HG03558 (cell line): ENCODE results near the gene OR11H6.
"Not testable (repeated sequence)": the region's sequence is repeated elsewhere in the genome, so short reads cannot be mapped to it uniquely, and the experiment has no call there.

Experiments used
- ATAC-seq: cut with Tn5 transposase; IDR thresholded peaks from one replicate; pipeline ENCODE4 v1.9.1; 2021; ENCODE audit warnings: moderate number of reproducible peaks; ENCODE audit not compliant: unreplicated experiment; ENCODE audit errors: extremely low read depth

Gene OR11H6

DNA sequence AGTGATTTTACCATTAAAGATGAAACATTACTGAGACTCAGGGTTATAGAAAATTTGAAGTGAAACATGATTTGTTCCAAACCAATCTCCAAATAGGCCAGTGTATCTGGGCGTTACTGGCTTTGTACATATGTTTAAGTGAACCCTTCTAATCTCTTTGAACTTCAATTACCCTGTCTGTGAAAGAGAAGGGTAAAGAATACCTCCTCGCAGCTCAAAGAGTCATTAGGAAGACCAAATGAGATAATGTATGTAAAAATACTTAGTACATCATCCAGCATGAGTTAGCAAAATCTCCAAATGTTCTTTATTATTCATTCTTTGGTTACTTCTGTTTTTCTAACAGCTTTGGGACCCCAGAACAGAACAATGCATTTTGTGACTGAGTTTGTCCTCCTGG lies at the start of gene OR11H6:
TSS of gene OR11H6 (plus strand) at position 301 of the 400 bp plus-strand sequence. CDS start at position 301, 0 bp downstream.
- ATAC-seq: no peak

GRCh38 chr14:20174205-20174604 lies 49.3 kb upstream of the OR11H6 start:
- not testable (repeated sequence) for ATAC-seq

- ATAC-seq: no peak
Observed at GRCh38 chr14:20176330-20176729, 47.2 kb upstream of the OR11H6 start.

DNA sequence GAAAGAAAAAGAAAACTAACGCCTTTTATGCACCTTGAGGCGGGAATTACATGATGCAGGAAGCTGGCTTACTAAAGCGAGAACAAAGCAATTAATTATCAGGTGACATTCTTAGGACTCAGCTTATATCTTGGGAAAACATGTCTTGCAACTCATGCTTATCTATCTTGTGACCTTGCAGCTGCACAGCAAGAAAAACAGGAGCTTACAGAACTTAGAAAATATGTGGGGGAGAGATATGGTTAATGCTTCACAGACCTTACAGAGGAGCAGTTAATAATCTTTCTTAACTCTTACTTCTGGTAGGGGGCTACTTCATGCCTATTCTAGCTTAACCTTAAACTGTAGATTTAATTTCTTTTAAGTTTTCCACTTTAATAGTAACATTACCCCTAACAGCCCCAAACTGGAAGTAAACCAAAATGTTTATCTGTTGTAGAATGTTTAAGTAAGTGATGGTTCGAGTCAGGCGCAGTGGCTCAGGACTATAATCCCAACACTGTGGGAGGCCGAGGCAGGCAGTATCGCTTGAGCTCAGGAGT lies 46.0 kb upstream of the OR11H6 start:
- no peak for ATAC-seq

- ATAC-seq: no peak
Observed at GRCh38 chr14:20179218-20179617, 44.3 kb upstream of the OR11H6 start.

- ATAC-seq: no peak
Observed at GRCh38 chr14:20179880-20180279, 43.6 kb upstream of the OR11H6 start.

- ATAC-seq: no peak
Observed at GRCh38 chr14:20180486-20180885, 43.0 kb upstream of the OR11H6 start.

GRCh38 chr14:20184181-20184580 lies 39.3 kb upstream of the OR11H6 start:
- ATAC-seq: no peak

DNA sequence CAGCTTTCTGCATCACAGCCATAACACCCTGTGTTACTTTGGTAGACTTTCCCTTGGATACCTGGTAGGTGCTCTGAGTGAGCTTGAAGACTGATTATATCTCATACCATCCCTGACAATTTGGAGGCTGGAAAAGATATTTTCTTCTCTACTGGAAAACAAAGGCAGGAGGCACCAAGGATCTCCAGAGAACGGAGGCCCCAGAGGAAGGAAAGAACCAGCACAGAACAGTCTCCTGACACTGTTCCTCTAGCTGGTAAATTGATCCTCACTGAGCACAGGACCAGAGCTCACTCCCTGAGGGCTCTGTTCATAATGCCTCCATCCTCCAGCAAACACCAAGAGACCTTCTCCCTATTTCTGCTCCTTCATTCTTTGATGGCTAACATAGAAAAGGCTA lies 32.9 kb upstream of the OR11H6 start, which contains the start of gene OR11G2:
TSS of gene OR11G2 (plus strand) at position 301 of the 400 bp plus-strand sequence. CDS start 6,542 bp downstream, outside the sequence.
- no peak for ATAC-seq

GRCh38 chr14:20191396-20191795 lies 32.1 kb upstream of the OR11H6 start:
- no peak for ATAC-seq

GRCh38 chr14:20194101-20194500 lies 29.4 kb upstream of the OR11H6 start:
- ATAC-seq: no peak

DNA sequence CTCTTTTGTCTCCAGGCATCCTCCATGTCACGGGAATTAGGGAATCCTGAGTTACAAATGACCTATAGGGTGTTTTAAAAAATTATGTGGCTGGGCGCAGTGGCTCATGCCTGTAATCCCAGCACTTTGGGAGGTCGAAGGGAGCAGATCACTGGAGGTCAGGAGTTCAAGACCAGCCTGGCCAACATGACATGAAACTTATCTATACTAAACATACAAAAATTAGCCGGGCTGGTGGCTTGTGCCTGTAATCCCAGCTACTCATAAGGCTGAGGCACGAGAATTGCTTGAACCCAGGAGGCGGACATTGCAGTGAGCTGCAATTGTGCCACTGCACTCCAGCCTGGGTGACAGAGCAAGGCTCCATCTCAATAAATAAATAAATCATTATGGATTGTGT lies 28.3 kb upstream of the OR11H6 start:
- ATAC-seq: not testable (repeated sequence)

DNA sequence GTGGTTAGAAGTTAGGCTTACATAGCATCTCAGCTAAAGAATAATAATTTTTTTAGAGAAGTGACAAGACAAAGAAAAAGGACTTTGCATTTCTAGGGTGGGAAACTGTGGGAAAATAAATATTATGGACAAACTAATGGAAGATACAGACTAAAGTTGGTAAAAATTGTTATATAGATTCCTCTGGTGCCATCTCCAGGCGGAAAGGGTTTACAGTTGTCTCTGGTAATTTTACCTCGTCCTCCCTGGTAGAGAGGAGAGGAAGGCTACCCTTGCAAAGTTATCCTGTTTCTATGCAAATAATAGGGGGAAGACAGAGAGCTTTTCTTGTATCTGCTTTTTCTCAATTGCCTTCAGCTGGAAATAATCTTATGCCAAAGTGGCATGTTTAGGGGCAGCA lies 27.6 kb upstream of the OR11H6 start:
- ATAC-seq: no peak

GRCh38 chr14:20197459-20197858 lies 26.1 kb upstream of the OR11H6 start:
- ATAC-seq: no peak

DNA sequence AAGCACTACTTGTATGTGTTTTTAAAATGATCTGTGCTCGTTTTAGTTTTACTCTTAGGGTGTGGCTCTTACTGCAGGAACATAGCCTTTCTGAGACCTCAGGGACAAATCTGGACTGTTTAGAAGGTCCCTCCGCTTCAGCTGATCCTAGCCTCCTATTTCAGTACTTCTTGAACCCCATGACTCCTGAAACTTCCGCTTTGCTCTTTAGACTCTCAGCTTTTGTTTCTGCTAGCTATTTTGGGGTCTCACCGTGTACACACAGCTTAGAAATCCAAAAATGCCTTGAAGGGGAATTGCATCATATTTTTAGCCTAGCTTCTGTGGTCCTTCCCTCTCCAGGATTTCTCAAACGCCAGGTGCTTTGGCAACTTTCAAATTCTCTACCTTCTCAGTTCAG lies 24.5 kb upstream of the OR11H6 start:
- ATAC-seq: no peak

DNA sequence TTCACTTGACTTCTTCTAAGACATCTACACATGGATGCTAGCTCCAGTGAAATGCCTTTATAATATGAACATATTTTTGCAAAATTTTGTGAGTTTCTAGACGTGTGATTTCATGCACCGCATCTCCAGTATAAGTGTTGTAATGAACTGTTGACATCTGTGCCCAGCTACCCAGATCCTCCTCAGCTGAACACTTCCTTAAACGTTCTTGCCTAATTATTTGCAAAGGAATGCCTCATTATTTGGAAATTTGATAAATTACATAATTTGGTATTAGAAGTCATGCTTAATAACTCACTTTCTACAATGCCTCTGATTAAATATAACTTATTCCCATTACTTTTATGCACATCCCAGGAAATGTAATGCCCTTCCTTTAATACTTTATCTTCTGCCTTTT lies 18.8 kb upstream of the OR11H6 start:
- no peak for ATAC-seq

GRCh38 chr14:20209595-20209994 lies 13.9 kb upstream of the OR11H6 start:
- ATAC-seq: no peak

DNA sequence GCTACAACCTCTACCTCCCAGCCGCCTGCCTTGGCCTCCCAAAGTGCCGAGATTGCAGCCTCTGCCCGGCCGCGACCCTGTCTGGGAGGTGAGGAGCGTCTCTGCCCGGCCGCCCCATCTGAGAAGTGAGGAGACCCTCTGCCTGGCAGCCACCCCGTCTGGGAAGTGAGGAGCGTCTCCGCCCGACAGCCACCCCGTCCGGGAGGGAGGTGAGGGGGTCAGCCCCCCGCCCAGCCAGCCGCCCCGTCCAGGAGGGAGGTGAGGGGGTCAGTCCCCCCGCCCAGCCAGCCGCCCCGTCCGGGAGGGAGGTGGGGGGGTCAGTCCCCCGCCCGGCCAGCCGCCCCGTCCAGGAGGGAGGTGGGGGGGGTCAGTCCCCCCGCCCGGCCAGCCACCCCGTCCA lies 11.1 kb upstream of the OR11H6 start:
- ATAC-seq: not testable (repeated sequence)

DNA sequence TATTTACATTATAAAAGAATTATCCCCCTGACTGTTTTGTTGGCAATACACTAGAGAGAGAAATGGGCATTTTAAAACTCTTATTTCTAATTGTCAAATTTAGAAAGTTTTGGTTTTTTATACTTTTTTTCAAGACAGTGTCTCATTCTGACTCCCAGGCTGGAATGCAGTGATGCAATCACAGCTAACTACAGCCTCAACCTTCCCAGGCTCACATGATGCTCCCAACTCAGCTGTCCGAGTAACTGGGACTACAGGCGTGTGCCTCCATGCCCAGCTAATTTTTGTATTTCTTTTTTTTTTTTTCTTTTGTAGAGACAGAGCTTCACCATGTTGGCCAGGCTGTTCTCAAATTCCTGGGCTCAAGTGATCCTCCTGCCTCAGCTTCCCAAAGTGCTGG lies 8.3 kb upstream of the OR11H6 start:
- ATAC-seq: no peak

DNA sequence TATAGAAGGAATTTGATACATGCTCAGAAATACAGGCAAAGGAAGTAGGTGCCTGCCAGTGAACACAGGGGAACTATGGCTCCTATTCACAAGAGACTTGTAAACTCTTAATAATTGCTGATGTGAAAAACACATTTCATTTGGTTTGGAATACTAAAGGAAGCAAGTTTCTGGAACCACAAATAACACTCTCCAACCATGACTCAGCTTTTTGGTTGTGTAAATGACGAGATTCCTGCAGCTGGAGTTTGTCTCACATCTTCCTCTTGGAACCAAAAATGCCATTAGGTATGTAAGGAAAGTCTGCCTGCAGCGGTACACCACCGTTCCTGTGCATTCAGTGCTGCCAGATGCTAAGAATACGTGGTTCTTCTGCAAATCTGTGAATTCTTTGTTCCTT lies 4.5 kb upstream of the OR11H6 start:
- ATAC-seq: no peak

GRCh38 chr14:20228681-20229080 lies 5.2 kb downstream of the OR11H6 start, which contains the start of gene OR11H7:
Gene OR11H7, plus strand, starts transcription at chr14:20228981.
- no peak for ATAC-seq

DNA sequence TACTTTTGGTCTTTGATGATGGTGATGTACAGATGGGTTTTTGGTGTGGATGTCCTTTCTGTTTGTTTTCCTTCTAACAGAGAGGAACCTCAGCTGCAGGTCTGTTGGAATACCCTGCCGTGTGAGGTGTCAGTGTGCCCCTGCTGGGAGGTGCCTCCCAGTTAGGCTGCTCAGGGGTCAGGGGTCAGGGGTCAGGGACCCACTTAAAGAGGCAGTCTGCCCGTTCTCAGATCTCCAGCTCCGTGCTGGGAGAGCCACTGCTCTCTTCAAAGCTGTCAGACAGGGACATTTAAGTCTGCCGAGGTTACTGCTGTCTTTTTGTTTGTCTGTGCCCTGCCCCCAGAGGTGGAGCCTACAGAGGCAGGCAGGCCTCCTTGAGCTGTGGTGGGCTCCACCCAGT lies 11.9 kb downstream of the OR11H6 start:
- not testable (repeated sequence) for ATAC-seq
